Right lobe of liver (tissue), 6 donors: ENCODE measurements around the gene THSD8. TPM values are rescaled to one million over a fixed set of nuclear protein-coding genes. Genes with fewer than 3 reads are reported as not detected.

ENCODE experiments used
- ATAC-seq, 4 donors: fragments of 200-7000 bp; cut with Tn5 transposase; one replicate each; pipeline ENCODE4 v1.9.1; 2020; ENCODE audit warnings: mild to moderate bottlenecking in 4 of 4, moderate library complexity in 4 of 4
- DNase-seq, 3 donors: peaks; one replicate each; pipeline ENCODE4 v3.0.0-alpha.2; 2020
- H3K27ac ChIP-seq, 3 donors: fragments of 200-600 bp; one replicate each; pipeline ENCODE4 v1.8.0; 2022
- H3K27me3 ChIP-seq, 2 donors: fragments of 200-600 bp; one replicate each; pipeline ENCODE4 v1.8.0; 2022
- H3K36me3 ChIP-seq, 4 donors: fragments of 200-600 bp; sonication (generic) in 1 of 4; one replicate each; pipeline versions ENCODE4 v1.5.1 to v1.8.0; 2017 to 2022; ENCODE audit warnings: control low read depth in 1 of 4
- H3K4me1 ChIP-seq, 4 donors: fragments of 200-600 bp; sonication (generic) in 1 of 4; one replicate each; pipeline versions ENCODE4 v1.5.1 to v1.8.0; 2017 to 2022; ENCODE audit warnings: control low read depth in 1 of 4
- H3K4me3 ChIP-seq, 3 donors: fragments of 200-600 bp; one replicate each; pipeline ENCODE4 v1.8.0; 2022
- H3K9me3 ChIP-seq, 4 donors: fragments of 200-600 bp; sonication (generic) in 1 of 4; one replicate each; pipeline versions ENCODE4 v1.5.1 to v1.8.0; 2017 to 2022; ENCODE audit warnings: control low read depth in 1 of 4
- CTCF ChIP-seq, 4 donors: fragments of 200-600 bp in 3 of 4; fragments of 450-650 bp in 1 of 4; IDR thresholded peaks; one replicate each; pipeline versions ENCODE4 v1.5.1 to v1.8.0; 2016 to 2022; ENCODE audit warnings: antibody characterized with exemption in 4 of 4, mild to moderate bottlenecking in 2 of 4
- POLR2A ChIP-seq: fragments of 450-650 bp; IDR thresholded peaks from one replicate; pipeline ENCODE4 v1.6.1; 2017; ENCODE audit warnings: antibody characterized with exemption, mild to moderate bottlenecking
- WGBS: methylation state at CpG from one replicate; pipeline ENCODE4 v1.1.6; 2018; ENCODE audit warnings: low coverage, low lambda C conversion rate; ENCODE audit not compliant: insufficient coverage; ENCODE audit errors: missing lambda C conversion rate; 5-methylcytosine and 5-hydroxymethylcytosine counted together
- intact Hi-C, 2 donors: fragments of 100-400 bp; cut with DNase I; formaldehyde crosslinking; loops; one replicate each; pipeline versions ENCODE4 v1.11.2 to v1.14.1; 2022
- total RNA-seq, 6 experiments: library from RNA; depleted of rRNA in 2 of 6; stranded (reverse); fragments of >200 nt in 2 of 6; fragmentation: NEBNext Ultra II Directional in 3 of 6; extraction: Animal tissue kit (Norgen Biotek cat#: 25700) in 3 of 6; gene quantifications; one replicate each; pipeline versions ENCODE4 v1.1.0 to v1.2.4, GENCODE V29; 2016 to 2023
- donor health status: DM: no; HTN: yes; CAD: no.
- donor health status: DM: no; HTN: no; CAD: no.
- donor health status: DM: no; HTN: no; CAD: no.
- donor health status: DM: no; HTN: yes; CAD: no.
- donor health status: DM: no; HTN: yes; CAD: no.

THSD8 gene
- total RNA-seq, 6 experiments from 2014 or later = 0.62 to 2.0 (median 1.2) TPM; not detected in 1

GRCh38 chr19:12782174-12782423 lies 19.8 kb upstream of the THSD8 start:
- DNase-seq (no peak), ATAC-seq (no peak)
- H3K36me3 ChIP-seq = no peaks in the 10 kb centered on the region
- no peaks in the 10 kb centered on the region for H3K9me3 ChIP-seq
- H3K4me3 ChIP-seq = peak overlapping the region; percentile 31 to 56 (median 53)
- peaks cover 0 to 28% (median 12%) of the 10 kb centered on the region in 4 donors for H3K4me1 ChIP-seq
- no peaks in the 10 kb centered on the region for H3K27me3 ChIP-seq
- peak overlapping the region; percentile 73 to 96 (median 73) for H3K27ac ChIP-seq
- 2% methylated on average over 8 of the region's 12 CpGs for WGBS
- intact Hi-C loops = no loop called here
- TF ChIP-seq CTCF (IDR thresholded peaks at IDR 0.05) (no peak), POLR2A (peak; percentile 74)

DNA sequence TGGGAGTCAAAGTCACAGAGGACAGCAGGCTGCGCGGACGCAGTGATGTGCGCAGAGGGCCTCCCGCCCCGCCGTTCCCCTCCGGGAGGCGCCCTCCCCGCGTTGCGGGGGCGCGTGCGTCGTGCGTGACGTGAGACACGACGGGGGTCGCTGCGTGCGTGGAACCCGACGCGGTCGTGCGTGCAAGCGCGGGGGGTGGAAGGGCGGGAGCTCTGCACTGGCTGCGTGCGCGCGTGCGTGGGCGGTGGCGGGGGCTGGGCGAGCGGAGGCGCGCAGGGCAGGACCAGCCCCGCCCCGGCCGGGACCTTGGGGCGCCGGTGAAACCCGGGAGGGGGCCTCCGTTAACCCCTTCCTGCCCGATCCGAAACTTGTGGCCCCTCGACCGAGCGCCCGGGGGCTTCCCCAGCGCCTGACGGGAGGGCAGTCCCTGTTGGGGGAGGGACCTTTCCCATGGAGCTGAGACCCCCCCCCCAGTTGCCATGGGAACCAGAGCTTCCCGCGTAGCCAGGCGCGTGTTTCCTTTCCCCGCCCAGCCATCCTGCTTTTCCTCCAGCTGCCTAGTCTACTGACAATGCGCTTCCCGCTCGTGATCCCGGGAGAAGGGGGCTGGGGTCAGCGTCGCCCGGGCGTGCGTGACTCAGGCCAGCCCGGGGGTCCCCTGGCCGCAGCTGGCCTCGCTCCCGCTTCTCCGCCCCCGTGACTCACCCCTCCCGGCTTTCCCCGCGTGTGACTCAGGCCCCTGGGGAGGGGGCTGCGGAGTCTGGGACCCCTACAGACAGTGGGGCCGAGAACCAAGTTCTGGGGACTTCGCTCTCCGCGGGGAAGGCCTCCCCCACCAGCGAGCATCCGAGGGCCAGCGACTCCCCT lies 19.2 kb upstream of the THSD8 start:
- peak; percentile 38 to 71 (median 64) for ATAC-seq
- peak; percentile 89 to 93 (median 89) for DNase-seq
- intact Hi-C loops = no loop called here
- H3K27me3 ChIP-seq = no peaks in the 10 kb centered on the region
- peaks cover 0 to 28% (median 12%) of the 10 kb centered on the region in 4 donors for H3K4me1 ChIP-seq
- no peaks in the 10 kb centered on the region for H3K9me3 ChIP-seq
- TF ChIP-seq CTCF (IDR thresholded peaks at IDR 0.05) = no peak
- peak; percentile 27 for TF ChIP-seq POLR2A
- no peaks in the 10 kb centered on the region for H3K36me3 ChIP-seq
- peak overlapping the region; percentile 31 to 56 (median 53) for H3K4me3 ChIP-seq
- 4% methylated on average over 14 of the region's 88 CpGs for WGBS
- H3K27ac ChIP-seq = peak overlapping the region; percentile 73 to 96 (median 73)

- 15% methylated on average over 12 of the region's 16 CpGs for WGBS
- Histone ChIP-seq H3K9me3 (no peaks in the 10 kb centered on the region), H3K4me1 (peaks cover 0 to 35% (median 15%) of the 10 kb centered on the region in 4 donors), H3K27ac (peak overlapping the region; percentile 73 to 96 (median 73)), H3K36me3 (no peaks in the 10 kb centered on the region), H3K27me3 (no peaks in the 10 kb centered on the region), H3K4me3 (peak overlapping the region in 2 of 3 donors; percentile 53 to 56)
- no peak for ATAC-seq
- intact Hi-C loops = no loop called here
- DNase-seq = no peak
- TF ChIP-seq CTCF (IDR thresholded peaks at IDR 0.05) = no peak
- peak; percentile 26 for TF ChIP-seq POLR2A
Measured at GRCh38 chr19:12783291-12783848, 18.5 kb upstream of the THSD8 start.

GRCh38 chr19:12783849-12784393 lies 17.9 kb upstream of the THSD8 start:
- TF ChIP-seq POLR2A = no peak
- no peak for TF ChIP-seq CTCF (IDR thresholded peaks at IDR 0.05)
- peak; percentile 5 to 48 (median 14) for ATAC-seq
- peak; percentile 67 to 74 (median 73) for DNase-seq
- intact Hi-C loops = no loop called here
- Histone ChIP-seq H3K36me3 (no peaks in the 10 kb centered on the region), H3K27me3 (no peaks in the 10 kb centered on the region), H3K27ac (peak overlapping the region; percentile 73 to 96 (median 73)), H3K4me3 (no peak overlapping the region), H3K4me1 (peaks cover 0 to 36% (median 15%) of the 10 kb centered on the region in 4 donors), H3K9me3 (no peaks in the 10 kb centered on the region)
- 7% methylated on average over 6 of the region's 19 CpGs for WGBS
